ENCODE measurements around the gene L3HYPDH.

L3HYPDH gene

DNA sequence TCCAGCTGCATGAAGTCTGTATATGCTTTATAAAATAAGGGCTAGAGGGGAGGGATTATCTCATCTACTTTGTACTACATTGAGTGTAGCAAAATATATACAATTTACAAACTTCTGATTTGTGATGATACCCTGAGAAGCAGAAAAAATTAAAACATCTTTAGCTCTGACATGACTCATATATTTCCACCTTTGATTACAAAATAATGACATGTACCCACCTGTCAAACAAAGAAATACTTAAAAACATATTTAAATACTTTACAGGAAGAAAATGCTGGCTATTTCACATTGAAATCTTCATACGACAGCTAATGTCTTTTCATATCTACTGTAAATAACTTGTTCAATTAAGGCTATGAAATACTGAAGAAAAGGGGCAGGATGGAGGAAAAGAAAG lies 22.3 kb downstream of the L3HYPDH start:
- H3K27me3 Mint-ChIP-seq (ENCODE audit: low read depth), result peaks cover 6% of the 10 kb centered on the region
- peaks cover 39% of the 10 kb centered on the region for H3K36me3 Mint-ChIP-seq (ENCODE audit: low read depth)
- no peak overlapping the region for H3K27ac Mint-ChIP-seq
- H3K9me3 Mint-ChIP-seq, result peaks cover 10% of the 10 kb centered on the region
- TF ChIP-seq, protein P1, sequence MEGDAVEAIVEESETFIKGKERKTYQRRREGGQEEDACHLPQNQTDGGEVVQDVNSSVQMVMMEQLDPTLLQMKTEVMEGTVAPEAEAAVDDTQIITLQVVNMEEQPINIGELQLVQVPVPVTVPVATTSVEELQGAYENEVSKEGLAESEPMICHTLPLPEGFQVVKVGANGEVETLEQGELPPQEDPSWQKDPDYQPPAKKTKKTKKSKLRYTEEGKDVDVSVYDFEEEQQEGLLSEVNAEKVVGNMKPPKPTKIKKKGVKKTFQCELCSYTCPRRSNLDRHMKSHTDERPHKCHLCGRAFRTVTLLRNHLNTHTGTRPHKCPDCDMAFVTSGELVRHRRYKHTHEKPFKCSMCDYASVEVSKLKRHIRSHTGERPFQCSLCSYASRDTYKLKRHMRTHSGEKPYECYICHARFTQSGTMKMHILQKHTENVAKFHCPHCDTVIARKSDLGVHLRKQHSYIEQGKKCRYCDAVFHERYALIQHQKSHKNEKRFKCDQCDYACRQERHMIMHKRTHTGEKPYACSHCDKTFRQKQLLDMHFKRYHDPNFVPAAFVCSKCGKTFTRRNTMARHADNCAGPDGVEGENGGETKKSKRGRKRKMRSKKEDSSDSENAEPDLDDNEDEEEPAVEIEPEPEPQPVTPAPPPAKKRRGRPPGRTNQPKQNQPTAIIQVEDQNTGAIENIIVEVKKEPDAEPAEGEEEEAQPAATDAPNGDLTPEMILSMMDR (IDR thresholded peaks at IDR 0.05; ENCODE audit: unreplicated experiment in 3 of 3), result no peak
- no peak overlapping the region for H3K4me3 Mint-ChIP-seq
- H3K4me1 Mint-ChIP-seq, result no peaks in the 10 kb centered on the region

DNA sequence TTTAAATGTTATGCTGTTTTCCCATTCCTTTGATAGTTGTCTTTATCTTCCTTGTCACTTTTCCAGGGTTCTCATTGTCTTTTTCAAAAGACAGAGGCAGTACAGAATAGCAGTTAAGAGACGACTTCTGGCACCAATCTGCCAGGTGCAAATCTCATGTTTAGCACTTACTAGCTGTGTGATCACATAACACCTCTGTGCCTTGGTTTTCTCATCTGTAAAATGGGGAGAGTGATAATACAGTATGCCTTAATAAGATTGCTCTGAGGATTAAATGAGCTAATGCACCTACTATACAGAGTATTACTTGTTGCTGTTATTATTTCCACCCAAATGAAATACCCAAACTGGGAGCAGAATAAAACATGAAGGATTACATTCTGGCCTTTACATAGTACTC lies 23.8 kb downstream of the L3HYPDH start:
- Mint-ChIP-seq H3K36me3 (ENCODE audit: low read depth) (peaks cover 52% of the 10 kb centered on the region), H3K4me3 (no peak overlapping the region), H3K27me3 (ENCODE audit: low read depth) (peaks cover 6% of the 10 kb centered on the region), H3K9me3 (peaks cover 12% of the 10 kb centered on the region), H3K27ac (no peak overlapping the region), H3K4me1 (no peaks in the 10 kb centered on the region)
- TF ChIP-seq, protein P1 (IDR thresholded peaks at IDR 0.05; ENCODE audit: unreplicated experiment in 3 of 3), result no peak

DNA sequence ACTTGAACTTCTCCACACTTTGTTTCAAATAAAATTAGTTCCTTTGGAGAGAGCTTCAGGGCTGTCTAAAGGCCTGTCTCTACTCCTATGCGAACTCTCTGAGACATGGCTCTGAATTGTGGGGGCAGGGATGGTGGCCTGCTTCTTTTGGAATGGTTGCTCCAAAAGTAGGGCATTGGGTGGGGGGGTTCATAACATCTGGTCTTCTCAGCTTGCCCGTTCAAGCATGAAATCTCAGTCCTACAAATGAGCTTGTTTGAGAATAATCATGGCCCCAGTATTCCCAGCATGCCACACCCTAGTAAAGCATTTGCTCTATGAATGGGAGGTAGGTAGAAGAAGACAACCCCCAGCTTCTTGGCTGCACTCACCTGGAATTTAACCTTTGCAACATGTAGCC lies 25.7 kb downstream of the L3HYPDH start:
- peaks cover 66% of the 10 kb centered on the region for H3K36me3 Mint-ChIP-seq (ENCODE audit: low read depth)
- H3K4me3 Mint-ChIP-seq, result no peak overlapping the region
- TF ChIP-seq, protein P1 (IDR thresholded peaks at IDR 0.05; ENCODE audit: unreplicated experiment in 3 of 3), result no peak
- peaks cover 2% of the 10 kb centered on the region for H3K27me3 Mint-ChIP-seq (ENCODE audit: low read depth)
- no peaks in the 10 kb centered on the region for H3K4me1 Mint-ChIP-seq
- peaks cover 12% of the 10 kb centered on the region for H3K9me3 Mint-ChIP-seq
- no peak overlapping the region for H3K27ac Mint-ChIP-seq

- Mint-ChIP-seq H3K27ac (no peak overlapping the region), H3K4me3 (no peak overlapping the region), H3K4me1 (peaks cover 8% of the 10 kb centered on the region), H3K36me3 (ENCODE audit: low read depth) (peaks cover 58% of the 10 kb centered on the region), H3K27me3 (ENCODE audit: low read depth) (no peaks in the 10 kb centered on the region), H3K9me3 (peaks cover 12% of the 10 kb centered on the region)
- TF ChIP-seq, protein P1 (IDR thresholded peaks at IDR 0.05; ENCODE audit: unreplicated experiment in 3 of 3), result no peak
These were observed 28.8 kb downstream of the L3HYPDH start for GRCh38 chr14:59455411-59455810.

GRCh38 chr14:59454139-59454538 lies 30.1 kb downstream of the L3HYPDH start:
- Mint-ChIP-seq H3K36me3 (ENCODE audit: low read depth) (peaks cover 50% of the 10 kb centered on the region), H3K4me3 (no peak overlapping the region), H3K27ac (no peak overlapping the region), H3K9me3 (peaks cover 12% of the 10 kb centered on the region), H3K4me1 (peaks cover 8% of the 10 kb centered on the region), H3K27me3 (ENCODE audit: low read depth) (no peaks in the 10 kb centered on the region)
- TF ChIP-seq, protein P1 (IDR thresholded peaks at IDR 0.05; ENCODE audit: unreplicated experiment in 3 of 3), result no peak

DNA sequence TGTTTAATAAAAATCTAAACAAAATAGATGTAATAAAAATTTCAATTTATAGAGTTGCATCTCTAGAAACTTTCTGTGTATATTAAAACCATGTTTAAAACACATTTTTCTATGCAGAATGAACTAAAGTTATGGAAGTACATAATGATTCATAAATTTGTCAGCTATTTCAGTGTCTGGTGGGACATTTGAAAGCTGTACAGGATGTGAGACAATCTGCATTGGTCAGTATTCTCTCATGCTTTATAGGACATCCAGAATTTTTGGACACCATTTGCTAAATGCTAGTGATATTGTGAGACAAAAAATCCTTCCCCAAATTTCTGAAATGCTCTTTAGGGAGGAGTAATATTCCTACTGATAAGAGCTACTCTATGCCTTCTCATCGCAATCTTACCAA lies 32.4 kb downstream of the L3HYPDH start:
- H3K9me3 Mint-ChIP-seq, result peaks cover 2% of the 10 kb centered on the region
- no peaks in the 10 kb centered on the region for H3K27me3 Mint-ChIP-seq (ENCODE audit: low read depth)
- no peak overlapping the region for H3K27ac Mint-ChIP-seq
- no peak overlapping the region for H3K4me3 Mint-ChIP-seq
- TF ChIP-seq, protein P1 (IDR thresholded peaks at IDR 0.05; ENCODE audit: unreplicated experiment in 3 of 3), result no peak
- peaks cover 30% of the 10 kb centered on the region for H3K36me3 Mint-ChIP-seq (ENCODE audit: low read depth)
- H3K4me1 Mint-ChIP-seq, result peaks cover 19% of the 10 kb centered on the region

Measured in nephron (organoid).